GM21737 (cell line): ENCODE data around the gene KIRREL2.

ENCODE experiments used
- ATAC-seq: cut with Tn5 transposase; IDR thresholded peaks from one replicate; pipeline ENCODE4 v1.9.1; 2021; ENCODE audit warnings: mild to moderate bottlenecking, moderate library complexity; ENCODE audit not compliant: unreplicated experiment

Gene KIRREL2

GRCh38 chr19:35913589-35913988 is 56.9 kb downstream of the KIRREL2 start:
- ATAC-seq, result no peak

- ATAC-seq, result no peak
Measured at GRCh38 chr19:35915443-35915842, 58.7 kb downstream of the KIRREL2 start.
